Activated naive CD4-positive, alpha-beta T cell (primary cell): Measurements from ENCODE around the gene DYNAP.

Source experiments
- DNase-seq, 4 experiments: peaks; one replicate each; lab custom pipeline; 2025; lab: John Stamatoyannopoulos, UW

DYNAP gene, protein sequence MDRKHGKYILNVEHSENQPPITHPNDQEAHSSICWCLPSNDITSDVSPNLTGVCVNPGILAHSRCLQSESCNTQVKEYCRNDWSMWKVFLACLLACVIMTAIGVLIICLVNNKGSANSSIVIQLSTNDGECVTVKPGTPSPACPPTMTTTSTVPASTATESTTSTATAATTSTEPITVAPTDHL

DNA sequence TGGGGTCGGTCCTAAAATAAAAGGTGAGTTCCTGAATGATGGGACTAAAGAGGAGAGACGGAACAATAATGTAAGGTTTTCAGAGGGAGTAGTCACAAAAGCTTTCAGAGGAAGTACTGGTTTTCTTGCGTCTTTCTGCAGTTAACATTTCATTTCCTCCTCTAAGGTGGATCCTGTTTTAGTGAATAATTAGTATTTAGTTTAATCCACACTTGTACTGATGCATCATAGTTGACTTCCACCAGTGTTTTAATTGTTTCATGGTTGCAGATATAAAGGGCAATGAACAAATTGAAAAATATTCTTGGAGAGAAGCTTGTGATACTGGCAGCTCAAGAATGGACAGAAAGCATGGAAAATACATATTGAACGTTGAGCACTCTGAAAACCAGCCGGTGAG lies at the start of gene DYNAP:
DYNAP (plus strand) TSS at position 301 of the 400 bp plus-strand sequence; CDS start at position 339, 38 bp downstream.
- DNase-seq, result no peak

DNA sequence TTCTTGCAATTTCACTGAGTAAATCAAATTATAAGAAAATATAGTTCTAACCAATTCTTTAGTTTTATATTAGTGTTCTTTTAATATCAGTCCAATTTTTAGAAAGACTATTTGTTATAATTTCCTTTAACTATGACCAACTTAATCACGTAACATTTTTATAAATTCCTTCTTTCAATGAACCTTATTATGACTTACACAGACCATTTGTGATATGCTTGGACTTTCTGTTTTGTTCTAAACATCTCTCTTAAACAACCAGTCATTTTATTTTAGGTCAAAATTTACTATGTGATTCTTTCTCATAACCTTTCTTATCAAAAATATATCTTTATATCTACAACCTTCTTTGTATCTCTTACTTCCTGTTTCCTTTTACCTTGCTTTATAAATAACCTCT lies 39.5 kb upstream of the DYNAP start:
- no peak for DNase-seq

DNA sequence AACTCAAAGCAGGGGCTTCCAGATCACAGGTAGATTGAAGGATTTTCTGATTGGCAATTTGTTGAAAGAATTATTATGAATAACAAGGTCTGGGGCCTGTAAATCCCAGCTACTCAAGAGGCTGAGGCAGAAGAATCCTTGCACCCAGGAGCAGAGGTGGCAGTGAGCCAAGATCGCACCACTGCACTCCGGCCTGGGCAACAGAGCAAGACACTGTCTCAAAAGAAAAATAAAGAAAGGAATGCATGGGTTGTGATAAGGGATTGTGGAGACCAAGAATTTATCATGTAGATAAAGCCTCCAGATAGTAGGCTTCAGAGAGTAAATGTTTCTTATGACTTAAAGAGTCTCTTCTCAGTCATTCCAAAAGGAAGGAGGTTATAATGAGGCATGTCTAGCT lies 35.8 kb upstream of the DYNAP start:
- DNase-seq, result no peak

DNA sequence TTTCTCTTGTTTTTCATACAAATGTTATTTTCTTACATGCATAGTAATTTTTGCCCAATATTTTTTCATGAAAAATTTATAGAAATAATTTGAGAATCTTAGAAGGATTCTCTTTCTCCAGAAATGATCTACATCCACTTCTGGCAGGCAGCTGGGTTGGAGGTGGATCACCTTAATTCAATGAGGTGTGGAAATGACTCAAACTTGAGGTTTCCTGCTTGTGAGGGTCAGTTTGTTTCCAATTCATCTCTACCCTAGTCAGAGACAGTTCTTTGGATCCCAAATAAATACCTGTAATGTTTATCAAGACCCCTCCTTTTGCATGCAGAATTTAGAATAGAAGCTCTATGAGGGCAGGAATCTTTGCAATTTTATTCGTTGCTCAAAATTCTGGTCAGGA lies 35.0 kb upstream of the DYNAP start:
- no peak for DNase-seq

DNA sequence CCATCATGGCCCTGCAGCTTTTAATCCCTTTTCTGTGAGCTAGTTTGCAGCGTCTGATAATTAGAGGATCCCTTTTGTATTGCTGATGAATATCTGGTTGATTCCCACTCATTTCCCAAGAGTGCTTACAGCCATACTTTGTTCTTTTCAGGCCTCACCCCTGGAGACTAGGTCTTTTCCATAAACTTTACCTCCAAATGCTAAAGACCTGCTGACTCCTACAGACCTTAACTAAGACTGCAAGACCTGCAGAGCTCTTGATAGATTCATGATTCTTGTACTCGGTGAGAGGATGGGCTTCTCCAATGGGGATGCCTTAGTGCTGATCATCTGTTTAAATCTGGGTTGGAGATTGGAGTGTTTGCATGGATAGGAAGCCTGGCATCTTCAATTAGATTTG lies 33.1 kb upstream of the DYNAP start:
- DNase-seq, result no peak

DNA sequence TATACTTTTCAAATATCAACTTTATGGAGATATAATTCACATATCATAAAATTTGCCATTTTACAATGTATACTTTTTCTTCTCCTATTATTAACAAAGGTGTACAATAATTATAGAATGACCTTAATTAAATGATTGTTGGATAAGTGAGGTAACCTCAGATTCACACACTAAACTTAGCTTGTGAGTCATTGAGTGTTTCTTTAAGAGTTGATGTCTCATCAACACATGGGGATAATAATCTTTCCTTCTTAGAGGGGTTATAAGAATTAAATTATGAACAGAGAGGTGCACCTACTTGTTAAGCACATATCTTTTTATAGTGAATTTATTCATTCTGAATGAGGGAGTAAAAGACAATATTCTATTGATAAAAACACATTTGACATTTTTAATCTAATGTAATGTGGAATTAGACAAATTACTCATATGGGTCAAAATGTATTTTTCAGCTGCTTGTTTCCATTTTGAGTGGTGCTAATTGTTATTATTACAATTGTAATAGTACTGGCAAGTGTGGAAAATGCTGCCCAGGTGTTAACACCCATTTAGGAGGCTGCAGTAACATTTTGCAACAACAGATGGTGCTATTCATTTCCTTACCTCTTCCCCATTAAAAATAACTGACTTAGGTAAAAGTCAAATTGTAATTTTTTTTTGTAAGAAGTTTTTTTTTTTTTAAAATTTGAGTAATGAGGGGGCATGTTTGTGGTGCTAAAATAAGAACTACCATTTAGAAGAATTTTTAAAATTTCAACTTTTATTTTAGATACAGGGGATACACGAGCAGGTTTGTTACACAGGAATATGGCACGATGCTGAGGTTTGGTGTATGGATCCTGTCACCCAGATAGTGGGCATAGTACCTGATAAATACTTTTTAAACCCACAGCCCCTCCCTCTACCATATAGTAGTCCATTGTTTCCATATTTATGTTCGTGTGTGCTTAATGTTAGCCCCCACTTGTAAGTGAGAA lies 32.1 kb upstream of the DYNAP start:
- DNase-seq, result no peak

DNA sequence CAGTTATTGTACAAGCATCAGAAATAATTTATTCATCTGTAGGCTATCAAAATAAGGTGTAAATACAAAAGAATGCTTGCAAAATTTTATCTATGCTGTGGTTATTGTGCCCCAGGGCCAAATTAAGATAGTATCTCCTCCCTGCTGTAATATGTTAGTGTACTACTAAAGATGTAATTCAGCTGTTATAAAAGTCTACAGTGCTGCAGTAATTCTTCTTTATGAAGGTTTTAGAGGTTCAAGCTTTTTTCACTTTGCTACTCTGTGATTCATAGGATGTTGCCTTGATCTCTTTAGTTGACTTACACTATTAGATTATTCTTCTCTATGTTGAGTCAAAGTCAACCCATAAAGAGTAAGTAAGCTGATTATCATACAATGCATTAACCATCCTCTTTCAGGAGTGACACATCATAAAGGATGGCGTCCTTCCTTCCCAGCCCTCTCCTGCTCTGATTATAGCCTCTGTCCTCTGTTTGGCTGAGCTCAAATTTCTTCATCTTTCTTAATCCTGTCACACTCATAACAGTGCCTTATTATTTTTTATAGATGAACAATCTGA lies 29.3 kb upstream of the DYNAP start:
- no peak for DNase-seq

DNA sequence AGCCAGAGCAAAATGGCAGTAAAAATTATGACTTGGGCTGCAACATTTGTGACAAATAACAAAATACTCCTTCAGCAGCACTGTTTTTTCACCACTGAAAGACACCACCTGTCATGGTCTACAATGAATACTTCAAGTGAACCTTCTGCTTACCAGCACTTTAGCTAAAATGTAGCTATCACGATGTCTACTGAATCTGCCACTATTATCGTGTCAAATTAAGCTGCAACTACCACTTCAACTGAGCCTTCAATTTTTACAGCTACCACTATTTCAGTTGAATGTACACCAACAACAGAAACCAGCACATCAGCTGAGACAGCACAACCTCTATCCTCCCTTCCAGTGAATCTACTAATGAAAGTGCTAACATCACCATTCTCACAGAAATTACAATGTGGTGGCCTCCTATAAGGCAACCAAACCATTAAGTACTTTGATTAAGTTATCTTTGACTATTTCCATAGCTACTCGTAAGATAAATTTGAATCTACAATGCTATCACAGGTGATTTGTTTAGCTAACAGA lies 10.8 kb upstream of the DYNAP start:
- DNase-seq, result no peak

DNA sequence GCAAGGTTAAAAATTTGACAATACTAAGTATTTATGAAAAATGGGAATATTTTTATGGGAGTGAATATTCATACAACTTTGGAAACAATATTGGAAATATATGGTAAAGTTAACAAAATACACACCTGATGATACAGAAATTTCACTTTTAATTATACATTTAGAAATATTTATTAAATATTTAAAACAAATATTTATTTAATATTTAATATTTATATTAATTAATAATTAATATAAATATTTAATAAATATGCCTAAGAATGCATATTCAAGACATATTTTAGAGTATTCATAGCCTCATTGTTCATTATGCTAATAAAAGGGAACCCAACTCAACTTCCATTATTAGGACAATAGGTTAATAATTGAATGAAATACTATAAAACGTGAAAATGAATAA lies 7.0 kb upstream of the DYNAP start:
- no peak for DNase-seq

DNA sequence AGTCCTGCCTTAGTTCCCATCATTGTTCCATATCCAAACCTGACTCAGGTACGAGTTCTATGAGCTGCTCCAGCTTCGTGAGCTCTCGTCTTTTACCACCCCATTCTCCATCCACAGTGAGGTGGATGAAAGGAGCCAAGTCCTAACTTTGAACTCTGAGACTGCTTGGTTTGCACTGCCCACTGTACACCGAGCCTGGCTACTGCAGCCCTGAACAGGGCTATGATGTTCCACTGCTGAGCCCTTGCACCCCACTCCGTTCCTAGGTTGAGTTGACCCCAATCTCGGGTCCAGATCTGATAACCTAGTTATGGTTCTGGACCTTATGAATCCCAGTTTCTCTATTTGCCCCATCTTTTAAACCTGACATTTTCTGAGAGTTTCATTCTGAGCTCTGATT lies 5.3 kb upstream of the DYNAP start:
- DNase-seq, result no peak

DNA sequence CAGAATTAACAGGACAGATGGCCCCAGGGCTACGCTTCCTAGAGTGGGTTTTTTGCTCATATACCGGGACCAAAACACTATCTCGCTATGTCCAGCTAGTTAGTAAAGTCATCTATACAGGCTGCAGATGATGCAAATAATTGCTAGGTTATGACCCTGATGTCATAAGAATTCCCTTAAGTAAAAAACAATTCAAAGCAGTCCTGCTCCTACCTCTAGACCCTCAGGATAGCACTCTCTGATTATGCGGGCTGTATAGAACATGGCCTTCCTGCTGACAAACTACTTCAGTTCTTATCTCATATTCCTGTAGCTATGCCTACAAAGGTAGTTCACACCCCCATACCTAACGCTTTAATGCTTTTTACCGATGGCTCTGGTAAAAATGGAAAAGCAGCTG lies 13.2 kb downstream of the DYNAP start:
- DNase-seq, result no peak

DNA sequence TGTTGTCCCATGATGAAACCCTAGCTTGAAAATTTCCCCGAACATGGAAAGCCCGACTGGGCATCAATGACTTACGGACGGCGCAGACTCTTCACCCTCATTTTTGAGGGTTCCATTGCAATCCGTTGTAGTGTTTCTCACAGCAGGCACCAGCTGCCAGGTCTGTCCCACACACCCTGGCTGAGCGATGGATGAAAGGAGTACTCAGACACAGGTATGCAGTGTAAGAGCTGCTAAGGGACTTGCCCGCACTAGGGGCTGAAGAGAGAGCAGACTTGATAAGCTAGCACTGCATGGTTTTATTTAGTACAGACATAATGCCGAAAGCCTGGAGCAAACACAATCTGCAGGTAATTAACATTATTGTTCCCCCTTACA lies 15.8 kb downstream of the DYNAP start:
- DNase-seq, result no peak

DNA sequence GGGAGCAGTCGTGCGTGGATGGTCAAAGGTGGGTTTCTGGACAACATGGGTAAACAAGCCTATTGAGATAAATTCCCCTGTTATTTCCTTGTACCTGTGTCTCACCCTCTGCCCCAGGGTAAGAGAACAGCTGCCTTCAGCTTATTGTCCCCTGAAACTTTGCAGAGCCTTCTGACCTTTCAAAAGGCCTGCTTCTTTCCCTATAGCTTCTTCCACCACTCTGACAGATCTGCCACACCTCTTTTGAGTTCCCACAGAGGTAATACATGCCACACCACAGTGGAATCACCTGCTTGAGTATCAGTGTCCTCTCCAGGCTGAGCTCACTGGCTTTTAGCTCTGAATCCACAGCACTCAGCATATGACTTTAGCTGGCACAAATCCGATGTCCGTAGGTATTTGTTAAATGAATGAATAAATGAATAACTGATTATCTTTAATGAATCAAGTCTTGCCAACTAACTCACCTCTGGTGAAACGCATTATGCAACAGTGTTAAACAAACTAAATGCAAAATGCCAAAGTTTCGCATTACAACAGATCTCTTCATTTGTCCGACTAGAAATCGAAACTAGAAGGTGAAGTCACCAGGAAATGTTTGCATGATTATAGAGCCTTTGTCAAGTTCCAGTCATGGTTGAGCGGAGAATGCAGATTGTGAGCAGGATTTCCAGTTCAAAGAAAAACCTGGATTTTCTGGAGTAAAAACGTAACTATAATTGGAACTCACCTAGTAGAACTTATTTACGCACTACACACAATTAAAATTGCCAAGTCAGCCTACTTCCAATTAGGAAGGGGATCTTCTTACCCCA lies 16.4 kb downstream of the DYNAP start:
- no peak for DNase-seq

DNA sequence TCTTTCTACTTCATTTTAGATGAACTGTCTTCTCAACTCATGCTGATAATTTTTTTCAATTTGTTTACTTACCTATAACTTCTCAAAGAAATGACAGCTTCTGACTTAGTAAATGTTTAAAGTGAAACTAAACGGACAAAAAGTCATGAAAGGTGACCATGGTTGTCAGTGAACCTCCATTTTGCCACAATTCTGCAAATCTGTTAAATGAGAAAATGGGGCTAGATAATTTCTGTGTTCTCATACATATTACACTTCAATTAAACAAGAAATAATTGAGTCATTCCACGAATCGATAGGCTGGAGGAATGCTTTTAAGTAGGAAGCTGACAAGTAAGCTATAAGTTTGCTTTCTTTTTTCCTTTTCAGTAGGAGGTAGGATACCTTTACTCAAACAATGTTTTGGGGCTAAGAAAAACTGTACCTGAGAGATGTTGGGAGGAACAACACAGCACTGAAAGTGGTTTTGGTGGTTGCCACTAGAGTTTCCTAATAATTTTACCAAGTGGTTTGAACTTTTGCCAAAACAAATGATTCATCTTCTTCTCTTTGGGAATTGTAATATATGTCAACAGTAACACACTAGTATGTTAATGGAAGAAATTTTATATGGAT lies 17.1 kb downstream of the DYNAP start:
- DNase-seq, result no peak

DNA sequence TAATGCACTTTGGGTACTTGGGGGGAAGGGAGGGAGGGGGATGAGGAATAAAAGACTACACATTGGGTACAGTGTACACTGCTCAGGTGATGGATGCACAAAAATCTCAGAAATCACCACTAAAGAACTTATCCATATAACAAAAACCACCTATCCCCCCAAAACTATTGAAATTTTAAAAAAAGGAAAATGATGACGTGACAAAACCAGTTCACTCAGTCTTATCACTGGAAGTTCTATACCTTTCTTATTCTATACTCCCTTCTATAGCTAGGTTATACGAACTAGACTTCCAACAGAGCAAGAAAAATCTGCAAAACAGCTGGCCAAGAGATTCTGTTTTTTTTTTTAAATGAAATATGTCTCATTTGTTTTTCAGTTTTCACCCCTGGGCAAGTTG lies 20.8 kb downstream of the DYNAP start:
- DNase-seq, result no peak

DNA sequence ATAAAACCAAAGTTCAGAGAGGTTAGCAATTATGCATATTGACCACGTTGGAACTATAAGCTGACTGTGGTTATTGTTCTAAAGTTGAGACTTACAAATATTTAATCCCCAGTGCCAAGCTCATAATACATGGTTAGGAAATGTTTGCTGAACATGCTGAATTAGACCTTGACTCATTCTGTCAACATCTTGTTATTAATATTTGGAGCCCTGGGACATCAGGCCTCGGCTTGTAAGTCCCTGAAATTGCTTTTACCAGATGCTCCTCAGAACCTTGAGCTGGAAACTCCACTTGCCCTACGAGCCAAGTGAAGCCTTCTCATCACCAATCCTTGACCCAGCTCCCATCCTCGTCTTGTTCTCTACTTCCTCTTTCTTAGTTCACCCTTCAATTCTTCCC lies 21.2 kb downstream of the DYNAP start:
- no peak for DNase-seq

DNA sequence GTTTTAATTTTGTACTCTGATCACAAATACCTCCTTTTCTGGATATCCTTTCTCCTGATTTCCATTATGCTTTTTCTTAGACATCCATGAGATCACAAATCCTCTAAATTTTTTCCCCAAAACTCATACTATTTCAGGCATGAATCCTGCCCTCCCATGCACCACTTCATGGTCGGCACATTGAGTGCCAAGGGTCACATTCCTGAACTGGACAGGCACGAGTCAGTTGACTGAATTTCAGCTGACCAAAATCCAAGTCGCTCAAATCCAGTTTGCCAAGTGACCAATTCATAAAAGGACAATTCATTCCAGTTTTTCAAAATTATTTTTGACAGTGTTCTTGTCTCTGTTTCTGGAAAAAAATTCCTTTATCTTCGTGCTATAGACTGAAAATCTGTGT lies 22.1 kb downstream of the DYNAP start:
- DNase-seq, result no peak

DNA sequence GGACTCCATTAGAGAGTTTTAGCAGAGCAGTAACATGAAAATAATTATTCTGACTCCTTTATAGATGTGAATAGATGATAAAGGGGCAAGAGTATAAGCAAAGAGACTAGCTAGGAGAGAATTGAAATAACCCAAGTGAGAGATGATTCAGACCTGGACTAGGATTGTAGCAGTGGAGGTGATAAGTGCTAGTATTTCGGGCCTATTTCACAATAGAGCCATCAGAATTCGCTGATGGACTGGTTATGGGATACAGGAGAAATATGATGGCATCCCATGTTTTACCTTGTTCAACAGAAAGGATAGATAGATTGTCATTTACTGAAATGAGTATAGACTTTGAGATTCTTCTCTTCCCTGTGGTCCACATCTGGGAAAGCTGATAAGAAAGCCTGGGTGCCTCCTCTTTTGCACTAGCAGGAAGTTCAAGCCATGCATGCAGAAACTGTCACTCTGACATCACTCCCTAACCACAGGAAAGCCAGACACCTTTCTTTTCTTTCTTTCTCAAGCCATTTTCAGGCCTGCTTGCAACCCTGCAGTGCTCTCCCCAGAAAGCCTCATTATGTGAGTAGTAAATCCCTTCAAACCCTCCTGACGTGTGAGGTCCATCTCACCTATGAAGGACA lies 25.3 kb downstream of the DYNAP start:
- DNase-seq, result no peak

DNA sequence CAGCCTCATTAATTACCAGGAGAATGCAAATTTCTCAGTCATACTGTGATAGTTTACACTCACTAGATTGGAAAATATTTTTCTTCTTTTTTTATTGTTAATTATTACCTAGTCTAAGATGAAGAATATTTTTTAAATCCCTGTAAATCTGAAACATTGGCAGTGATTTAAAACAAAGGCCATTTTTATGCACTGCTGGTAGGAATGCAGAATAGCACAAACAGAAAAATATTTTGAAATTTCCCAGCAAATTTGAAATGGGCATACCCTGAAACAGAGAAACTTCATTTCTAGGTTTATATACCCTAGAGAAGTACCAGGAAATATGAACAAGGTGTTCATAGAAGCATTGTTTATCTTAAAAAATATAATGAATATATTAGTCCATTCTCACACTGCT lies 31.0 kb downstream of the DYNAP start:
- no peak for DNase-seq

DNA sequence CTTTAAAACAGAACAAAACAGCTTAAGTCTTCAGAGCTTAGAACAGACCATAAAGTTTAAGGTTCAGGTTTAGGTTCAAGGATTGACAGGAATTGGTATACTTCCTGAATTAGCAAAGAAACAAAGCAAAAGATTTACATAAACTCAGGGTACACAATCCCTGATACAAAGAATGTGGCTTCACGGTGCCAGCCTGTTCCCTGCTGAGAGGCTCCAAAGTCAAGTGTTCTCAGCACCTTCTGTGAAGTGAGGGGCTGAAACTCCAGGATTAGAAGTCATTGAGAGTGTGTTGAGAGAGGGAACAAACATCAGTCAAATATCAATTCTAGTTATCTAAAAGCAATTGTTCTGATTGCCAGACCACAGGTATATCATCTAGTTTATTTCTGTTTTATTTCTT lies 35.7 kb downstream of the DYNAP start:
- no peak for DNase-seq

DNA sequence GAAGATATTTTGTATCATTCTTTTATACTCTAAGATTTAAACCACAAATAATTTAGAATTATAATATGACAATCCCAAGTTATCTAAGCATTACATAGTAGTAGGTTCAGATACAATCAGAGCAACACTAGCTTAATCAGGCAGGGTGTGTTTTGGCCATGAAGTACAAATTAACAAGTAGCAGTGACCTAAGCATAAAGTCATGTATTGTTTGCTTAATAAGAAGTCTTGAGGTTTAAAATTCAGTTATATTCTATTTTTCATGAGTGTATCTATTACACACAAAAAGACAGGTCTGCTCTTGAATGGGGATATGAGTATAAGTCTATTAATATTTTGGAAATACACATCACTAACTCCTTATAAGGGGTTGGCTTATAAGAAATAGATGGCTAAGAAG lies 39.9 kb downstream of the DYNAP start:
- no peak for DNase-seq
